HepG2 (cell line): ENCODE results near the gene TIMELESS. TPM values are rescaled to one million over a fixed set of nuclear protein-coding genes. Genes with fewer than 3 reads are reported as not detected.

Experiments
- FOXA3 ChIP-seq: IDR thresholded peaks from 2 replicates; pipeline ENCODE4 v1.6.1; 2016; ENCODE audit warnings: missing genetic modification reagents, missing compliant biosample characterization
- HMGXB4 ChIP-seq, 2 experiments: sonication (generic) in 1 of 2; formaldehyde crosslinking in 1 of 2; IDR thresholded peaks; 2 replicates each; pipeline versions ENCODE4 v1.4.0 to v1.6.1; 2018 to 2020; ENCODE audit warnings: missing genetic modification reagents in 2 of 2, borderline replicate concordance in 1 of 2, low read depth in 1 of 2, mild to moderate bottlenecking in 1 of 2, missing biosample characterization in 1 of 2
- IRF2 ChIP-seq: IDR thresholded peaks from 2 replicates; pipeline ENCODE4 v1.6.1; 2018; ENCODE audit warnings: missing genetic modification reagents, missing compliant biosample characterization
- KLF11 ChIP-seq: IDR thresholded peaks from 2 replicates; pipeline ENCODE4 v1.6.1; 2016; ENCODE audit warnings: missing compliant biosample characterization
- NPAS2 ChIP-seq: sonication (generic); formaldehyde crosslinking; IDR thresholded peaks from 2 replicates; pipeline ENCODE4 v1.8.0; 2022; ENCODE audit warnings: mild to moderate bottlenecking, missing genetic modification reagents, borderline replicate concordance
- SAFB2 ChIP-seq: sonication (generic); formaldehyde crosslinking; IDR thresholded peaks from 2 replicates; pipeline ENCODE4 v1.5.1; 2020; ENCODE audit warnings: missing genetic modification reagents, low read depth, mild to moderate bottlenecking, borderline replicate concordance
- YY1 ChIP-seq: IDR thresholded peaks from 2 replicates; pipeline ENCODE4 v1.6.1; 2011; ENCODE audit warnings: low read length, low read depth, moderate library complexity, mild to moderate bottlenecking; ENCODE audit not compliant: insufficient read depth, insufficient replicate concordance
- ZNF484 ChIP-seq: sonication (generic); formaldehyde crosslinking; IDR thresholded peaks from 2 replicates; pipeline ENCODE4 v1.5.1; 2020; ENCODE audit warnings: mild to moderate bottlenecking, low read depth, missing genetic modification reagents, borderline replicate concordance
- ZSCAN25 ChIP-seq: sonication (generic); formaldehyde crosslinking; IDR thresholded peaks from 2 replicates; pipeline ENCODE4 v1.8.0; 2022; ENCODE audit warnings: mild to moderate bottlenecking, missing genetic modification reagents
- ZSCAN31 ChIP-seq: sonication (generic); formaldehyde crosslinking; IDR thresholded peaks from 2 replicates; pipeline ENCODE4 v1.5.0; 2020; ENCODE audit warnings: low read depth, mild to moderate bottlenecking, missing genetic modification reagents
- polyA plus RNA-seq, 8 experiments: library from polyadenylated mRNA; depleted of rRNA in 3 of 8; stranded (reverse) in 7 of 8; unstranded in 1 of 8; fragments of >200 nt; fragmentation: Illumina TruSeq in 4 of 8; extraction: Trizol in 4 of 8; gene quantifications; 2 replicates each; pipeline versions ENCODE4 v1.2.1 to v1.2.3, GENCODE V29; 2011 to 2016; ENCODE audit warnings: low read depth in 4 of 8, missing spikeins in 1 of 8, mixed read lengths in 1 of 8; ENCODE audit not compliant: insufficient read depth in 1 of 8
- total RNA-seq, 5 experiments: library from RNA; depleted of rRNA; stranded (reverse); fragments of >200 nt; fragmentation: Illumina TruSeq; extraction: Trizol; gene quantifications; 2 replicates each; pipeline ENCODE4 v1.2.3, GENCODE V29; 2016; ENCODE audit warnings: low read depth in 1 of 5
- TF ChIP-seq, protein P1 (sequence below): sonication (generic); formaldehyde crosslinking; IDR thresholded peaks from 2 replicates; pipeline ENCODE4 v1.4.0; 2020; ENCODE audit warnings: mild to moderate bottlenecking, missing genetic modification reagents, borderline replicate concordance
- TF ChIP-seq, protein P2 (sequence below): sonication (generic); formaldehyde crosslinking; IDR thresholded peaks from 2 replicates; pipeline ENCODE4 v1.9.0; 2021; ENCODE audit warnings: missing genetic modification reagents, borderline replicate concordance
- TF ChIP-seq, protein P3 (sequence below): sonication (generic); formaldehyde crosslinking; IDR thresholded peaks from 2 replicates; pipeline ENCODE4 v1.4.0; 2020; ENCODE audit warnings: missing genetic modification reagents
- TF ChIP-seq, protein P4 (sequence below): sonication (generic); formaldehyde crosslinking; IDR thresholded peaks from 2 replicates; pipeline ENCODE4 v1.9.0; 2021; ENCODE audit warnings: missing genetic modification reagents, borderline replicate concordance

The TIMELESS gene
- total and polyA plus RNA-seq, 2 of the 13 experiments (the other 11 are each of a cell fraction or from before 2014, with no cell fraction given), result 4.0 to 20.3 TPM

DNA sequence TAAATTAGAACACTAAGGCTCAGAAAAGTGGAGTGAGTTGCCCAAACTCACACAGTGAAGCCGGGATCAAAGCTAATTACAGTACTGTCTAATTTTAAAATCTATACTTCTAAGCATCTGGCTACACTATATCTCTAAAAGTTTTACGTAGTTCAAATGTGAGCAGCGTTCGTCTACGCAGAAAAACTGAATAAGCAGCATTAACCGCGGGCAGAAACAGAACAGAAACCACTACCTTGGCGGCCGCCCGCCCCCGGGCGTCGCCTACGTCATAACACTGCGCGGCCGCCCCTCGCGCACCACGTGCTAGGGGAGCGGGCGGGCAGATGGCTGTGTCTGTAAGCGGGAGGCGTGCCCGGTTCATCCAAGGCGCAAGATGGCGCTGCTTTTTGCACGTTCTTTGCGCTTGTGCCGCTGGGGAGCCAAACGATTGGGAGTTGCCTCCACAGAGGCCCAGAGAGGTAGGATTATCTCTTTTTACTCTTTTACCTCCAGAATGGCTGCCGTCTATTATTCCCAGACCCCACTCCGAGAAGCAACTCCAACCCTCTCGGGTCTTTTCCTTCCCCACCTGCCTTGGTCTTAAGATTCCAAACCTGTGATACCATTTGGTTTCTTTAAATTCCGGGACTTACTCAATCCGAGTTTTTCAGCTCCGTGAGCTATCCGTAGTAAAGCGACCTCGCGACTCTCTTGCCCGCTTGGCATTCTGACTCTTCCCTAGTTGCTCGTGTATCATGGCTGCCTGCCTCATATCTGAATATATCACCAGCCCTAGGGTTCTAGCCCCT is 19.2 kb upstream of the TIMELESS start, which contains the start of gene SPRYD4 (continued):
- TF ChIP-seq KLF11 (peak; percentile 85; the same call in 1 of the 2 replicates), IRF2 (peak; percentile 97), ZSCAN25 (peak; percentile 59; the same call in 1 of the 2 replicates), ZNF484 (no peak), SAFB2 (CRISPR knock-in tag) (no peak; the same call in 1 of the 2 replicates), ZSCAN31 (peak; percentile 70), HMGXB4 (CRISPR knock-in tag; IDR thresholded peaks at IDR 0.05; ENCODE audit: borderline replicate concordance in 1 of 2, low read depth in 1 of 2) (peak; percentile 95 to 97), YY1 (peak; percentile 94), NPAS2 (CRISPR knock-in tag) (no peak), FOXA3 (CRISPR knock-in tag) (peak; percentile 70)
- TF ChIP-seq, protein P1, sequence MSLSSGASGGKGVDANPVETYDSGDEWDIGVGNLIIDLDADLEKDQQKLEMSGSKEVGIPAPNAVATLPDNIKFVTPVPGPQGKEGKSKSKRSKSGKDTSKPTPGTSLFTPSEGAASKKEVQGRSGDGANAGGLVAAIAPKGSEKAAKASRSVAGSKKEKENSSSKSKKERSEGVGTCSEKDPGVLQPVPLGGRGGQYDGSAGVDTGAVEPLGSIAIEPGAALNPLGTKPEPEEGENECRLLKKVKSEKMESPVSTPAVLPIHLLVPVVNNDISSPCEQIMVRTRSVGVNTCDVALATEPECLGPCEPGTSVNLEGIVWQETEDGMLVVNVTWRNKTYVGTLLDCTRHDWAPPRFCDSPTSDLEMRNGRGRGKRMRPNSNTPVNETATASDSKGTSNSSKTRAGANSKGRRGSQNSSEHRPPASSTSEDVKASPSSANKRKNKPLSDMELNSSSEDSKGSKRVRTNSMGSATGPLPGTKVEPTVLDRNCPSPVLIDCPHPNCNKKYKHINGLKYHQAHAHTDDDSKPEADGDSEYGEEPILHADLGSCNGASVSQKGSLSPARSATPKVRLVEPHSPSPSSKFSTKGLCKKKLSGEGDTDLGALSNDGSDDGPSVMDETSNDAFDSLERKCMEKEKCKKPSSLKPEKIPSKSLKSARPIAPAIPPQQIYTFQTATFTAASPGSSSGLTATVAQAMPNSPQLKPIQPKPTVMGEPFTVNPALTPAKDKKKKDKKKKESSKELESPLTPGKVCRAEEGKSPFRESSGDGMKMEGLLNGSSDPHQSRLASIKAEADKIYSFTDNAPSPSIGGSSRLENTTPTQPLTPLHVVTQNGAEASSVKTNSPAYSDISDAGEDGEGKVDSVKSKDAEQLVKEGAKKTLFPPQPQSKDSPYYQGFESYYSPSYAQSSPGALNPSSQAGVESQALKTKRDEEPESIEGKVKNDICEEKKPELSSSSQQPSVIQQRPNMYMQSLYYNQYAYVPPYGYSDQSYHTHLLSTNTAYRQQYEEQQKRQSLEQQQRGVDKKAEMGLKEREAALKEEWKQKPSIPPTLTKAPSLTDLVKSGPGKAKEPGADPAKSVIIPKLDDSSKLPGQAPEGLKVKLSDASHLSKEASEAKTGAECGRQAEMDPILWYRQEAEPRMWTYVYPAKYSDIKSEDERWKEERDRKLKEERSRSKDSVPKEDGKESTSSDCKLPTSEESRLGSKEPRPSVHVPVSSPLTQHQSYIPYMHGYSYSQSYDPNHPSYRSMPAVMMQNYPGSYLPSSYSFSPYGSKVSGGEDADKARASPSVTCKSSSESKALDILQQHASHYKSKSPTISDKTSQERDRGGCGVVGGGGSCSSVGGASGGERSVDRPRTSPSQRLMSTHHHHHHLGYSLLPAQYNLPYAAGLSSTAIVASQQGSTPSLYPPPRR (CRISPR knock-in tag), result no peak
- TF ChIP-seq, protein P2, sequence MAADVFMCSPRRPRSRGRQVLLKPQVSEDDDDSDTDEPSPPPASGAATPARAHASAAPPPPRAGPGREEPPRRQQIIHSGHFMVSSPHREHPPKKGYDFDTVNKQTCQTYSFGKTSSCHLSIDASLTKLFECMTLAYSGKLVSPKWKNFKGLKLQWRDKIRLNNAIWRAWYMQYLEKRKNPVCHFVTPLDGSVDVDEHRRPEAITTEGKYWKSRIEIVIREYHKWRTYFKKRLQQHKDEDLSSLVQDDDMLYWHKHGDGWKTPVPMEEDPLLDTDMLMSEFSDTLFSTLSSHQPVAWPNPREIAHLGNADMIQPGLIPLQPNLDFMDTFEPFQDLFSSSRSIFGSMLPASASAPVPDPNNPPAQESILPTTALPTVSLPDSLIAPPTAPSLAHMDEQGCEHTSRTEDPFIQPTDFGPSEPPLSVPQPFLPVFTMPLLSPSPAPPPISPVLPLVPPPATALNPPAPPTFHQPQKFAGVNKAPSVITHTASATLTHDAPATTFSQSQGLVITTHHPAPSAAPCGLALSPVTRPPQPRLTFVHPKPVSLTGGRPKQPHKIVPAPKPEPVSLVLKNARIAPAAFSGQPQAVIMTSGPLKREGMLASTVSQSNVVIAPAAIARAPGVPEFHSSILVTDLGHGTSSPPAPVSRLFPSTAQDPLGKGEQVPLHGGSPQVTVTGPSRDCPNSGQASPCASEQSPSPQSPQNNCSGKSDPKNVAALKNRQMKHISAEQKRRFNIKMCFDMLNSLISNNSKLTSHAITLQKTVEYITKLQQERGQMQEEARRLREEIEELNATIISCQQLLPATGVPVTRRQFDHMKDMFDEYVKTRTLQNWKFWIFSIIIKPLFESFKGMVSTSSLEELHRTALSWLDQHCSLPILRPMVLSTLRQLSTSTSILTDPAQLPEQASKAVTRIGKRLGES (CRISPR knock-in tag), result no peak; the same call in 1 of the 2 replicates
- TF ChIP-seq, protein P3, sequence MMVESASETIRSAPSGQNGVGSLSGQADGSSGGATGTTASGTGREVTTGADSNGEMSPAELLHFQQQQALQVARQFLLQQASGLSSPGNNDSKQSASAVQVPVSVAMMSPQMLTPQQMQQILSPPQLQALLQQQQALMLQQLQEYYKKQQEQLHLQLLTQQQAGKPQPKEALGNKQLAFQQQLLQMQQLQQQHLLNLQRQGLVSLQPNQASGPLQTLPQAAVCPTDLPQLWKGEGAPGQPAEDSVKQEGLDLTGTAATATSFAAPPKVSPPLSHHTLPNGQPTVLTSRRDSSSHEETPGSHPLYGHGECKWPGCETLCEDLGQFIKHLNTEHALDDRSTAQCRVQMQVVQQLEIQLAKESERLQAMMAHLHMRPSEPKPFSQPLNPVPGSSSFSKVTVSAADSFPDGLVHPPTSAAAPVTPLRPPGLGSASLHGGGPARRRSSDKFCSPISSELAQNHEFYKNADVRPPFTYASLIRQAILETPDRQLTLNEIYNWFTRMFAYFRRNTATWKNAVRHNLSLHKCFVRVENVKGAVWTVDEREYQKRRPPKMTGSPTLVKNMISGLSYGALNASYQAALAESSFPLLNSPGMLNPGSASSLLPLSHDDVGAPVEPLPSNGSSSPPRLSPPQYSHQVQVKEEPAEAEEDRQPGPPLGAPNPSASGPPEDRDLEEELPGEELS (CRISPR knock-in tag), result no peak
- TF ChIP-seq, protein P4, sequence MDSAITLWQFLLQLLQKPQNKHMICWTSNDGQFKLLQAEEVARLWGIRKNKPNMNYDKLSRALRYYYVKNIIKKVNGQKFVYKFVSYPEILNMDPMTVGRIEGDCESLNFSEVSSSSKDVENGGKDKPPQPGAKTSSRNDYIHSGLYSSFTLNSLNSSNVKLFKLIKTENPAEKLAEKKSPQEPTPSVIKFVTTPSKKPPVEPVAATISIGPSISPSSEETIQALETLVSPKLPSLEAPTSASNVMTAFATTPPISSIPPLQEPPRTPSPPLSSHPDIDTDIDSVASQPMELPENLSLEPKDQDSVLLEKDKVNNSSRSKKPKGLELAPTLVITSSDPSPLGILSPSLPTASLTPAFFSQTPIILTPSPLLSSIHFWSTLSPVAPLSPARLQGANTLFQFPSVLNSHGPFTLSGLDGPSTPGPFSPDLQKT, result no peak
